Gastroesophageal sphincter (tissue), 2 donors: ENCODE measurements around the gene FHIT.

Source experiments
- EP300 ChIP-seq: sonication (generic); formaldehyde crosslinking; IDR thresholded peaks from one replicate; pipeline ENCODE4 v1.6.1; 2017; ENCODE audit warnings: antibody characterized with exemption, mild to moderate bottlenecking
- POLR2A ChIP-seq, 2 donors: fragments of 450-650 bp; IDR thresholded peaks; one replicate each; pipeline ENCODE4 v1.6.1; 2017; ENCODE audit warnings: antibody characterized with exemption in 2 of 2, mild to moderate bottlenecking in 2 of 2, moderate library complexity in 1 of 2

DNA sequence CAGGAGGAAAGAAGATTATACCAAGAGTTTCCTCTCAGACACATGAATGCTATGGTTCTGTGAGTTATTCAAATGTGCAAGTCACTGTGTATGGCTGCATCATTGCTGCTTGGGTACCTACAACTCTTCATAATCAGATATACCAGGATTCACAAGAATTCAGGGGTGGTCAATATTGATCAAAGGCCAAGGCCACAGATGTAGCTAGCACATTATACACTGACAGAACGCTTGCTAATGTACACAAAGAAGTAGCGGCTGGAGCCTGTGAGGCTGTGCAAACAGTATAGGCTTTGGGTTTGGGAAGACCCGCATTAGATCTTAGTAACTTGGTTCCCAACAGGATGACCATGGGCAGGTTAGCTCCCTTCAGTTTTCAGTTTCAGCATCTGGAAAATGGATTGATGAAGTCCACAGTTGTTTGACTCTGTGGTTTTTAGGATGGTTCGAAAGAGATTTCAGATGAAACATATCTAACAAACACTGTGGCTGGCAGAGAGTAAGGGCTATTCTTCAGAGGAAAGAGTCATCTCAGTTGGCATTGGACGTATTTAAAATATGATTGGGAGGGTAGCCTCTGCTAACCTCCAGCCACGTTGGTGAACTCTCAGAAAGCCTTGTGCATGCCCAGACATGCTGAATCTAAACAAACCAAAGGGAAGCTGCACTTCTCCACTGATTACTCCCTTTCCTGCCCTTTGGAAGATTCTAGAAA, 1452.7 kb downstream of the FHIT start:
- TF ChIP-seq POLR2A (IDR thresholded peaks at IDR 0.05) (no peak), EP300 (no peak)
